Measurements from ENCODE around the gene ADCK1. TPM values are rescaled to one million over a fixed set of nuclear protein-coding genes. Genes with fewer than 3 reads are reported as not detected.
A peak's percentile ranks its signal among the peaks of the same experiment; 100 is the strongest.

The ADCK1 gene
- total and polyA plus RNA-seq, 2 experiments from 2014 or later = 8.2 to 16.4 TPM

GRCh38 chr14:77800814-77801213, 905 bp downstream of the ADCK1 start:
- Histone ChIP-seq H3K4me1 (ENCODE audit: insufficient read depth) (peaks cover 4% of the 10 kb centered on the region), H3K27me3 (no peaks in the 10 kb centered on the region), H2AFZ (peak overlapping the region; percentile 96), H3K9me2 (replicated peaks; ENCODE audit: insufficient read depth) (no peaks in the 10 kb centered on the region), H3K27ac (peak overlapping the region; percentile 92), H3K4me3 (peak overlapping the region; percentile 83), H3K9me3 (ENCODE audit: low read depth) (no peaks in the 10 kb centered on the region), H3K79me2 (peaks cover 5% of the 10 kb centered on the region), H3K4me2 (peak overlapping the region; percentile 87), H4K20me1 (ENCODE audit: insufficient read depth, poor library complexity, severe bottlenecking) (no peaks in the 10 kb centered on the region), H3K36me3 (replicated peaks; ENCODE audit: insufficient read depth, low read depth) (no peaks in the 10 kb centered on the region)
- WGBS (ENCODE audit: low lambda C conversion rate, missing lambda C conversion rate) = 91% methylated on average over 1 of the region's 1 CpG
- TF ChIP-seq EZH2phosphoT487 (IDR thresholded peaks at IDR 0.05; ENCODE audit: low read depth, severe bottlenecking, unreplicated experiment) (no peak), CTCF (IDR thresholded peaks at IDR 0.05; ENCODE audit: poor library complexity) (no peak), EZH2 (IDR thresholded peaks at IDR 0.05; ENCODE audit: borderline replicate concordance) (no peak)
- no peak for DNase-seq (ENCODE audit: low spot score)

- H3K79me2 ChIP-seq = peaks cover 5% of the 10 kb centered on the region
- H3K9me2 ChIP-seq (replicated peaks; ENCODE audit: insufficient read depth) = no peaks in the 10 kb centered on the region
- no peak for DNase-seq (ENCODE audit: low spot score)
- no peak overlapping the region for H3K27ac ChIP-seq
- no peaks in the 10 kb centered on the region for H3K36me3 ChIP-seq (replicated peaks; ENCODE audit: insufficient read depth, low read depth)
- no peaks in the 10 kb centered on the region for H3K27me3 ChIP-seq
- H4K20me1 ChIP-seq (ENCODE audit: insufficient read depth, poor library complexity, severe bottlenecking) = no peaks in the 10 kb centered on the region
- peaks cover 4% of the 10 kb centered on the region for H3K4me1 ChIP-seq (ENCODE audit: insufficient read depth)
- H2AFZ ChIP-seq = no peak overlapping the region
- no peak overlapping the region for H3K4me3 ChIP-seq
- WGBS (ENCODE audit: low lambda C conversion rate, missing lambda C conversion rate) = 60% methylated on average over 6 of the region's 6 CpGs
- no peaks in the 10 kb centered on the region for H3K9me3 ChIP-seq (ENCODE audit: low read depth)
- no peak overlapping the region for H3K4me2 ChIP-seq
- TF ChIP-seq EZH2 (IDR thresholded peaks at IDR 0.05; ENCODE audit: borderline replicate concordance) = no peak
- peak; percentile 7 for TF ChIP-seq CTCF (IDR thresholded peaks at IDR 0.05; ENCODE audit: poor library complexity)
Observed at GRCh38 chr14:77804592-77804991, 4.7 kb downstream of the ADCK1 start.

- no peak for DNase-seq (ENCODE audit: low spot score)
- H3K36me3 ChIP-seq (replicated peaks; ENCODE audit: insufficient read depth, low read depth) = no peaks in the 10 kb centered on the region
- WGBS (ENCODE audit: low lambda C conversion rate, missing lambda C conversion rate) = 93% methylated on average over 6 of the region's 6 CpGs
Observed at GRCh38 chr14:77805706-77806105, 5.8 kb downstream of the ADCK1 start.

More at GRCh38 chr14:77805706-77806105, 5.8 kb downstream of the ADCK1 start:
- Histone ChIP-seq H2AFZ (no peak overlapping the region), H3K9me3 (ENCODE audit: low read depth) (no peaks in the 10 kb centered on the region), H3K9me2 (replicated peaks; ENCODE audit: insufficient read depth) (no peaks in the 10 kb centered on the region), H3K4me2 (no peak overlapping the region), H4K20me1 (ENCODE audit: insufficient read depth, poor library complexity, severe bottlenecking) (no peaks in the 10 kb centered on the region), H3K4me3 (no peak overlapping the region), H3K4me1 (ENCODE audit: insufficient read depth) (peaks cover 1% of the 10 kb centered on the region), H3K79me2 (peaks cover 5% of the 10 kb centered on the region), H3K27ac (no peak overlapping the region), H3K27me3 (no peaks in the 10 kb centered on the region)
- TF ChIP-seq EZH2phosphoT487 (IDR thresholded peaks at IDR 0.05; ENCODE audit: low read depth, severe bottlenecking, unreplicated experiment) (no peak), EZH2 (IDR thresholded peaks at IDR 0.05; ENCODE audit: borderline replicate concordance) (no peak), CTCF (IDR thresholded peaks at IDR 0.05; ENCODE audit: poor library complexity) (no peak)
